ENCODE measurements around the gene GIMAP2.
"Not testable (repeated sequence)": the region's sequence is repeated elsewhere in the genome, so short reads cannot be mapped to it uniquely, and the experiment has no call there.

Gene GIMAP2

DNA sequence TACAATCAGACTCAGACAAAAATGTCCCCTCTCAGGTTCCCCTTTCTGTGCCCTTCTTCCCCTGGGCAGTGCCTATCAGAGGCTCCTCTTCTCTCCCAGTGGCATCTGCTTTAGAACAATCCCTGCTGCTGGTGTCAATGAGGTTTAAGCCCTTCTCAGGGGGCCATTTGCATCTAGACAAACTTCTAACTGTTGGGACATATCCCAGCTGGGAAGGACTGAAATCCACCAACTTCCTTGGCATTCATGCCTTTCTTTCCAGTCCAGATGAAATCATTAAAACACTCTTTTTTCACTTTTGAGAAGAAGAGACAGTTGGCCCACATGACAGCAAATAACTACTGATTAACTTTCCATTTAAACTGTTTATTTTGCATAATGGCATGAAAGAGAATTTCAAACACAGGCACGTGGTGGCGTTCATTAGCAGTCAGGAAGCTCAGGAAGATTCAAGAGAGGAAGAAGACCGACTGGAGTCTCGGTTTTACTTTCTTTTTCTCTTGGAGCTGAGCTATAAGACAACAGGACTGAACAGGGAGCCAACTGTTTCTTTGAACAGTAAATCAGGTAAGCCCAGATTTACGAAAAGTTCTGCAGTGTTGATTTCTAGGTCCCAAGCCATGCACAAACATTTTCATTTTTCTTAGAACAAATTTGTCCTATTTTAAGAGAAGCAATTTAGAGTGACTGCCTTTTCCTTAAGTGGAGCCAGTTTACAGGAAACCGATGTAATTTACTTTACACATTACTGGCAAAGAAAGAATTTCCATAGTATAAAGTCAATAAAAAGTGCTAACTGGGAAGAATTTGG is at the start of gene GIMAP2:
TSS of gene GIMAP2 (plus strand) at position 488 of the 811 bp plus-strand sequence. CDS start 1,354 bp downstream, outside the sequence.
- DNase-seq (ENCODE audit: low read depth in 1 of 2, low spot score in 1 of 2), result no peak

- DNase-seq (ENCODE audit: low read depth in 1 of 2, low spot score in 1 of 2), result no peak
Observed at GRCh38 chr7:150641854-150642253, 43.7 kb upstream of the GIMAP2 start.

DNA sequence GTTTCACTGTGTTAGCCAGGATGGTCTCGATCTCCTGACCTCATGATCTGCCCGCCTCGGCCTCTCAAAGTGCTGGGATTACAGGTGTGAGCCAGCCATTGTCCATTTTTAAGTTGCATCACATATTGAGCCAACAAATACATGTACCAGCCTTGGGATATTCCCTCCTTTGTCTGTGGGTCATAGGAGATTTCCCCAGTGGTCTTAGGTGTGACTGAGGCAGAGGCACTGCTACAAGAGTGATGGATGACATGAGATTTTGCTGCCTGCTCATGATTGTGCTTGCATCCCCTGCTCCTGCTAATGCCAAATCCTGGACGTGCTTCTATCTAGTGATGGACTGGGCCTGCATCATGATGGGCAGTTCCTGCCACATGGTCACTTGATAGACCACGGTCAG is 42.6 kb upstream of the GIMAP2 start:
- DNase-seq (ENCODE audit: low read depth in 1 of 2, low spot score in 1 of 2), result no peak

- no peak for DNase-seq (ENCODE audit: low read depth in 1 of 2, low spot score in 1 of 2)
Observed at GRCh38 chr7:150645259-150646020, 40.1 kb upstream of the GIMAP2 start.

DNA sequence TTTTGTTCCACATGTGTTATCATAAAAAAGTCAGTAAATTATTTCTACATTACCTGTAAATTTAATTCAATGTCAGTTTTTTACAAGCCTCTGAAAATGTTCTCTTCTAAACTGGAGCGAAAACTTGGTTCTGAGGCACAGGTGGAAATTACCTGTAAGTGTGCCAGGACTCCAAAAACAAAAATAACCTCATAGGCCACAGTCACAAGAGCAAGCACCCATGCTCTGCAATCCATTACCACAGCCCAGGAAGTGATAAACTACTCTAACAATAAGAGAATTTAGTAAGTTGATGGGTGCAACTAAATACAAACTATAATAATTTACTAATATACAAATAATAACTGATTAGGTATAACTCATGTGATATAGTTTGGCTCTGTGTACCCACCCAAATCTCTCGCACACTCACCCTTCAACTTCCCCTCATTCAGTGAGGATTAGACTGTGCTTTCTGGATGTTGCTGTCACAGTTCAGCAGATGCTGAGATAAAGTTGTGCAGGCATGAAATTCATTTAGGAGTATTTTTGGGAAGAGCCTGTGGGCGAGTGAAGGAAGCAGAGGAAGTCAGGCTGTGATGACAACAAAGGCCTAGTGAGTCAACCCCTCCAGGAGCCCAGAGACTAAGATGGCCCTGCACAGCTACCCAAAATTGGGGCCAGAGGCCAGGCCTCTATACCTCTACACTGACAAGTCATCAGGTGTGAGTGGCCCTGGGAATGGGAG is 37.0 kb upstream of the GIMAP2 start:
- no peak for DNase-seq (ENCODE audit: low read depth in 1 of 2, low spot score in 1 of 2)

- DNase-seq (ENCODE audit: low read depth in 1 of 2, low spot score in 1 of 2), result no peak
Observed at GRCh38 chr7:150649080-150649385, 36.5 kb upstream of the GIMAP2 start.

DNA sequence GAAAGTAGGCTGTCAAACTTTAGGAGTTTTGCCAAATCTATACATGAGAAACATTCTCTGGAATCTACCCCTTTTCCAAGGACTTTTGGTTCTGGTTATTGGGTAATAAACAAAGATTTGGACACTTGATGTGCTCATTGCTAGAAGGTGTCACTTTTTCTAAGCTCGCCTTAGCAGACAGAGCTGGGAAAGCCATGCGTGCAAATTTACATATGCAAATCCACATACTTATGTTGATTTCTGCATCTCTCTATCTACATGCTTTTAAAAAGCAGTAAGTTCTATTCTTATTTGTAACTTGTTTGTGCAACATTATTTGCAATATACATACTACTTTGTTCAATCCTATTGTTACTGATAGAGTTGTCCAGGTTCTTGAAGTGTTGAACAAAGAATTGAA is 30.8 kb upstream of the GIMAP2 start:
- DNase-seq (ENCODE audit: low read depth in 1 of 2, low spot score in 1 of 2), result no peak

- DNase-seq (ENCODE audit: low read depth in 1 of 2, low spot score in 1 of 2), result no peak
Observed at GRCh38 chr7:150656047-150656446, 29.5 kb upstream of the GIMAP2 start.

GRCh38 chr7:150657526-150657925 is 28.0 kb upstream of the GIMAP2 start:
- DNase-seq (ENCODE audit: low read depth in 1 of 2, low spot score in 1 of 2), result no peak

DNA sequence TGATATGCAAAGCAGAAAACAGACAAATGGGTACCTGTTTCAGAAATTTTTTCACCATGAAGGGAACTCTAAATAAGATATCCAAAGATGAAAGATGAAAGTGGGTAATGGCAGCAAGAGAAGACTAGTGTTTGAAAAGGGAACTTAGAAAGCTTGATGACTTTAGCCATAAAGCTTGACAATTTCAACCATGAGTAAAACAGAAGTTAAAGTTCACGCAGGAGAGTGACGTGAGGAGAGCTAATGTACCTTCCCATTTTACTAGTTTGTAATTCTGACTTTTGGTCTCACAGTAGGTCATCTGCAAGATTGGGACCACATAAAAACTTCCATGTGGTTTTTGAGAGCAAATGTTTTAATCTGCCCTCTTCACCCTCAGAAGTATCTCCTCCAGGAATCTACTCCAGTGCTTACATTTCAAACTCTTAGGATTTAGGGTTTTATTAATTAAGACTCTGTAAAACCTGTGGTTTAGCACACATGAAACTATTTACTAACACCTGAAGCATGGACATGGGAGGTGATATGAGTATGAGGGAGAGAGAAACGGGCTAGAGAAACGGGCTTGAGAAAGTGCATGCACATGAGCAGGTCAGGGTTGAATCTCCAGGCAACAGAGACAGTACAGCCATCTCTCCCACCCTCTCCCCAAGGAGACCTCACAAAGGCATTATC is 24.4 kb upstream of the GIMAP2 start:
- DNase-seq (ENCODE audit: low read depth in 1 of 2, low spot score in 1 of 2), result no peak

- not testable (repeated sequence) for DNase-seq (ENCODE audit: low read depth in 1 of 2, low spot score in 1 of 2)
Observed at GRCh38 chr7:150662821-150663220, 22.7 kb upstream of the GIMAP2 start.

DNA sequence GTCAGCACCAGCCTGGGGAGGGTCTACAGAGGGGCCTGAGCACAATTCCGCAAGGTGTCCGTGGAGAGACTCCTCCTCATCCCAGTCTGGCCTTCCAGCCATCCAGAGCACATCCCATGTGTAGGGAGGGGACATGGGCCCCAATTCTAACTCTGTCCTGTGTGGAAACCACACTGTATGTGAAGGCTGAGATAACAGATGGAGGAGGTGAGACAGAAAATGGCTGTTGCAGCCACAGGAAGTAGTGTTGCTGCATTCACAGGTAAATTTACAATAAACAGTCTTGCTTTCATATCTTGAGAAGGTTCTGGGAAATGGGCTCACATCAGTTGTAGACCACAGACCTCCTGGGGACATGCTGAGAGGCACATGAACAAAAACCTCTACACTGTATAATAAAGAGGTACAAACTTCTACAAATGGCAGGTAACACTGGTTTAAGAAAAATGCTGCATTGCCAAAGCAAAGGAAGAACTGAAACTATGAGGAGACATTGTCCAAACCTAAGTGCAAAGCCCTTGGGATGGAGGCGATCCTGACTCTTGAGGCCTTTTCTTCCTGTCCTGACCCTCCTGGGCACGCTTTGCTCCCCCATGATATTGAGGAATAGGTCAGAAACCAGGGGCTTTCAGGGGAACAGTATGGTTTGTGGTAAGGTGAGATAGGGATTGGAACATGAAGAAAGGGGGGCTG is 21.6 kb upstream of the GIMAP2 start:
- no peak for DNase-seq (ENCODE audit: low read depth in 1 of 2, low spot score in 1 of 2)

GRCh38 chr7:150665089-150665748 is 20.3 kb upstream of the GIMAP2 start:
- DNase-seq (ENCODE audit: low read depth in 1 of 2, low spot score in 1 of 2), result peak in 1 of 2 donors; percentile 55

DNA sequence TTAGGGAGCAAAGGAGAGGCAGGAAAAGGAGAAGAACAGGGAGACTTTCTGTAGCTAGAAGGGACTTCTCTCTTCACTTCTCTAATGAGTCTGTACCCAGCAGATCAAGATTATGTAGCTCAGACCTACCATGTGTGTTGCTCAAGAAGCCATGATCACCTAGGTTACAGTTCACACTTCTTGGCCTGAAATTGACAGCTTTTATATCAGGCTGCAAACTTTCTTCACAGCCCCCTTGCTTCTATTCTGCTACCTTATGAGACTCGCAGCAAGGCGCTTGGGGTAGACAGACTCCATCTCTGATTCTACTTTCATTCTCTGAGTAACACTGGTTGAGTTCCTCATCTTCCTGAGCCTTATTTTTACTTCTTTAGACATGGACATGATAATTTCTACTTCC is 19.6 kb upstream of the GIMAP2 start:
- no peak for DNase-seq (ENCODE audit: low read depth in 1 of 2, low spot score in 1 of 2)

- DNase-seq (ENCODE audit: low read depth in 1 of 2, low spot score in 1 of 2), result no peak
Observed at GRCh38 chr7:150666412-150666811, 19.1 kb upstream of the GIMAP2 start.

DNA sequence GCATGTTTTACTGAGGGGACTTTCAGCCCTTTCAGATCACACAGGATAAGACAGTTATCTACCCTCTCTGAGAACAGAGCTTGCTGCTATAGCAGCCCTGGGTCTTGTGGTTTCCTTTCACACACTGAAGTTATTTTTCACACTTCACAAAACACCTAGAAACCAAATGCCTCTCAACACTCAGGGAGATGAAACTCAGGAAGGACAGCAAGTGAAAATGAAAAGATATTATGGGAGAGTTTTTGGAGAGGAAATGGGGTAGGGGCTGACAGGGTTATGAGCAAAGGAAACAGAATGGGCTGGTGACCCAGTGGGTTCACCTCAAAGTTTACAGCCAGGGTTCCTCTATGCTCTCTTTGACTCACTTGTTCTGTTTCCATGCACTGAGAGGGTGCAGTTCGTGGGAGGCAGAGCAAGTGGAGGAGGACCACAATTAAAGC is 17.0 kb upstream of the GIMAP2 start:
- peak in 1 of 2 donors; percentile 70 for DNase-seq (ENCODE audit: low read depth in 1 of 2, low spot score in 1 of 2)

- DNase-seq (ENCODE audit: low read depth in 1 of 2, low spot score in 1 of 2), result no peak
Observed at GRCh38 chr7:150668977-150669376, 16.5 kb upstream of the GIMAP2 start.

DNA sequence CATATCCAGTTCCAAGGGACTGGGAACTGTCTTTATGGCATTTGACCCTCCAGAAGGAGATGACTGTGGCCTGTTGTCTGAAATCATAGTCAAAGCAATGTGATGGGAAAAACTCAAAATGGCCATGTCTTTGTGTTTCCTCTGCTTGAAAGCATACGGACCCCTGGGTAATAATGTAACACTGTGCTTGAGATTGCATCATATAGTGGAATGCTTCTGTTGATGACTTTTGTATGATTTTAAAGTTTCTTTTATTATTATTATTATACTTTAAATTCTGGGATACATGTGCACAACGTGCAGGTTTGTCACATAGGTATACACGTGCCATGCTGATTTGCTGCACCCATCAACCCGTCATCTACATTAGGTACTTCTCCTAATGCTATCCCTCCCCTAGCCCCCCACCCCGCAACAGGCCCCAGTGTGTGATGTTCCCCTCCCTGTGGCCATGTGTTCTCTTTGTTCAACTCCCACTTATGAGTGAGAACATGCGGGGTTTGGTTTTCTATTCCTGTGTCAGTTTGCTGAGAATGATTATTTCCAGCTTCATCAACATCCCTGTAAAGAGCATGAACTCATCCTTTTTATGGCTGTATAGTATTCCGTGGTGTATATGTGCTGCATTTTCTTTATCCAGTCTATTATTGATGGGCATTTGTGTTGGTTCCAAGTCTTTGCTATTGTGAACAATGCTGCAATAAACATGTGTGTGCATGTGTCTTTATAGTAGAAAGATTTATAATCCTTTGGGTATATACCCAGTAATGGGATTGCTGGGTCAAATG is 13.5 kb upstream of the GIMAP2 start:
- DNase-seq (ENCODE audit: low read depth in 1 of 2, low spot score in 1 of 2), result not testable (repeated sequence)

DNA sequence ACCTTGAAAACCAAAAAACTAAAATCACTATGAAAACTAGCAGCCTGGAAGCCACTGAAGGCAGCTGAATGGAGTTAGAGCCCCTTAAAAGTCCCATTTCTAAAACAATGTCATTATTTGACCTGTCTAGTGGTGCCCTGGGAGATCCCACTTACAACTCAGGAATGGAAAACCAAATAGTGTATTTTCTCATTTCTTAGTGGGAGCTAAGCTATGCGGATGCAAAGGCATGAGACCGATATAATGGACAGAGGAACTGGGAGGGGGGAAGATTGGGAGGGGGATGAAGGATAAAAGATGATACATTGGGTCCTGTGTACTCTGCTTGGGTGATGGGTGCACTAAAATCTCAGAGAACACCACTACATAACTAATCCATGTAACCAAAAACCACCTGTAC is 9.8 kb upstream of the GIMAP2 start:
- no peak for DNase-seq (ENCODE audit: low read depth in 1 of 2, low spot score in 1 of 2)

Data from activated CD4-positive, alpha-beta T cell treated with anti-CD3 and anti-CD28 coated beads, Interleukin-2, amount 50 U/mL, for 24 hours (primary cell).